Fibroblast of lung (primary cell): ENCODE results near the gene PTPN14.

Source experiments
- CTCF ChIP-seq, 2 donors: IDR thresholded peaks in 1 of 2; conservative IDR thresholded peaks in 1 of 2; 1 replicate in 1 of 2; 2 replicates in 1 of 2; pipeline ENCODE4 v1.5.1; 2011 to 2012; ENCODE audit warnings: low read length in 2 of 2, control low read depth in 1 of 2, inconsistent platforms in 1 of 2, low read depth in 1 of 2, mild to moderate bottlenecking in 1 of 2
- EZH2 ChIP-seq: IDR thresholded peaks from 2 replicates; pipeline ENCODE4 v1.5.1; 2012; ENCODE audit warnings: low read length, control low read depth, mild to moderate bottlenecking; ENCODE audit errors: missing control alignments

GRCh38 chr1:214445831-214446614 lies 105.4 kb downstream of the PTPN14 start:
- TF ChIP-seq CTCF (conservative IDR thresholded peaks at IDR 0.05 in 1 of 2, IDR thresholded peaks at IDR 0.05 in 1 of 2; ENCODE audit: low read depth in 1 of 2, low read length in 2 of 2) (no peak), EZH2 (no peak)
